ENCODE results near the gene IL1RL1. TPM values are rescaled to one million over a fixed set of nuclear protein-coding genes. Genes with fewer than 3 reads are reported as not detected.

IL1RL1 gene
- total RNA-seq, 1 experiment from 2014 or later: not detected

GRCh38 chr2:102392942-102393341 lies 81.6 kb downstream of the IL1RL1 start:
- Histone ChIP-seq H3K36me3 (ENCODE audit: insufficient read depth, low read length) (no peaks in the 10 kb centered on the region), H3K27ac (ENCODE audit: low read length) (no peak overlapping the region), H3K9me2 (replicated peaks; ENCODE audit: insufficient read depth, low read length) (no peaks in the 10 kb centered on the region), H3K9ac (ENCODE audit: low read length) (no peak overlapping the region), H4K20me1 (ENCODE audit: insufficient read depth, low read depth, low read length) (no peaks in the 10 kb centered on the region), H3K79me2 (ENCODE audit: low read length) (no peaks in the 10 kb centered on the region), H3K9me3 (ENCODE audit: low read length) (no peaks in the 10 kb centered on the region), H3K27me3 (ENCODE audit: low read length) (no peaks in the 10 kb centered on the region), H3K4me2 (ENCODE audit: low read depth, low read length, poor library complexity, severe bottlenecking) (no peak overlapping the region), H3K4me1 (ENCODE audit: low read length) (no peaks in the 10 kb centered on the region), H2AFZ (ENCODE audit: low read length) (no peak overlapping the region), H3K4me3 (ENCODE audit: low read length) (no peak overlapping the region)
- no peak for DNase-seq

GRCh38 chr2:102396012-102396411 lies 84.6 kb downstream of the IL1RL1 start:
- Histone ChIP-seq H3K9ac (ENCODE audit: low read length) (no peak overlapping the region), H3K9me3 (ENCODE audit: low read length) (no peaks in the 10 kb centered on the region), H4K20me1 (ENCODE audit: insufficient read depth, low read depth, low read length) (no peaks in the 10 kb centered on the region), H3K4me2 (ENCODE audit: low read depth, low read length, poor library complexity, severe bottlenecking) (no peak overlapping the region), H3K4me1 (ENCODE audit: low read length) (no peaks in the 10 kb centered on the region), H3K9me2 (replicated peaks; ENCODE audit: insufficient read depth, low read length) (no peaks in the 10 kb centered on the region), H3K27me3 (ENCODE audit: low read length) (no peaks in the 10 kb centered on the region), H2AFZ (ENCODE audit: low read length) (no peak overlapping the region), H3K27ac (ENCODE audit: low read length) (no peak overlapping the region), H3K4me3 (ENCODE audit: low read length) (no peak overlapping the region), H3K79me2 (ENCODE audit: low read length) (no peaks in the 10 kb centered on the region), H3K36me3 (ENCODE audit: insufficient read depth, low read length) (no peaks in the 10 kb centered on the region)
- DNase-seq: no peak

- Histone ChIP-seq H3K9me2 (replicated peaks; ENCODE audit: insufficient read depth, low read length) (no peaks in the 10 kb centered on the region), H3K9me3 (ENCODE audit: low read length) (no peaks in the 10 kb centered on the region)
Observed at GRCh38 chr2:102397209-102397608, 85.8 kb downstream of the IL1RL1 start.

GRCh38 chr2:102399499-102400141 lies 88.3 kb downstream of the IL1RL1 start:
- no peak overlapping the region for H3K9ac ChIP-seq (ENCODE audit: low read length)
- no peak for DNase-seq

More at GRCh38 chr2:102397209-102397608, 85.8 kb downstream of the IL1RL1 start:
- Histone ChIP-seq H3K27ac (ENCODE audit: low read length) (no peak overlapping the region), H3K4me1 (ENCODE audit: low read length) (no peaks in the 10 kb centered on the region), H4K20me1 (ENCODE audit: insufficient read depth, low read depth, low read length) (no peaks in the 10 kb centered on the region), H2AFZ (ENCODE audit: low read length) (no peak overlapping the region), H3K9ac (ENCODE audit: low read length) (no peak overlapping the region), H3K36me3 (ENCODE audit: insufficient read depth, low read length) (no peaks in the 10 kb centered on the region), H3K27me3 (ENCODE audit: low read length) (no peaks in the 10 kb centered on the region), H3K4me3 (ENCODE audit: low read length) (no peak overlapping the region), H3K79me2 (ENCODE audit: low read length) (no peaks in the 10 kb centered on the region), H3K4me2 (ENCODE audit: low read depth, low read length, poor library complexity, severe bottlenecking) (no peak overlapping the region)
- no peak for DNase-seq

GRCh38 chr2:102401456-102401855 lies 90.1 kb downstream of the IL1RL1 start:
- no peak overlapping the region for H2AFZ ChIP-seq (ENCODE audit: low read length)
- H3K9me2 ChIP-seq (replicated peaks; ENCODE audit: insufficient read depth, low read length): no peaks in the 10 kb centered on the region
- H3K4me1 ChIP-seq (ENCODE audit: low read length): no peaks in the 10 kb centered on the region
- H3K4me2 ChIP-seq (ENCODE audit: low read depth, low read length, poor library complexity, severe bottlenecking): no peak overlapping the region
- no peak overlapping the region for H3K4me3 ChIP-seq (ENCODE audit: low read length)
- no peaks in the 10 kb centered on the region for H3K9me3 ChIP-seq (ENCODE audit: low read length)
- H3K9ac ChIP-seq (ENCODE audit: low read length): no peak overlapping the region
- no peaks in the 10 kb centered on the region for H3K36me3 ChIP-seq (ENCODE audit: insufficient read depth, low read length)
- H4K20me1 ChIP-seq (ENCODE audit: insufficient read depth, low read depth, low read length): no peaks in the 10 kb centered on the region
- H3K27ac ChIP-seq (ENCODE audit: low read length): no peak overlapping the region
- no peaks in the 10 kb centered on the region for H3K79me2 ChIP-seq (ENCODE audit: low read length)
- H3K27me3 ChIP-seq (ENCODE audit: low read length): no peaks in the 10 kb centered on the region
- DNase-seq: no peak

More at GRCh38 chr2:102399499-102400141, 88.3 kb downstream of the IL1RL1 start:
- H3K27ac ChIP-seq (ENCODE audit: low read length): no peak overlapping the region
- H3K4me1 ChIP-seq (ENCODE audit: low read length): no peaks in the 10 kb centered on the region
- H3K4me3 ChIP-seq (ENCODE audit: low read length): no peak overlapping the region
- no peaks in the 10 kb centered on the region for H3K9me2 ChIP-seq (replicated peaks; ENCODE audit: insufficient read depth, low read length)
- H3K9me3 ChIP-seq (ENCODE audit: low read length): no peaks in the 10 kb centered on the region
- H2AFZ ChIP-seq (ENCODE audit: low read length): no peak overlapping the region
- no peaks in the 10 kb centered on the region for H4K20me1 ChIP-seq (ENCODE audit: insufficient read depth, low read depth, low read length)
- H3K79me2 ChIP-seq (ENCODE audit: low read length): no peaks in the 10 kb centered on the region
- H3K4me2 ChIP-seq (ENCODE audit: low read depth, low read length, poor library complexity, severe bottlenecking): no peak overlapping the region
- no peaks in the 10 kb centered on the region for H3K27me3 ChIP-seq (ENCODE audit: low read length)
- no peaks in the 10 kb centered on the region for H3K36me3 ChIP-seq (ENCODE audit: insufficient read depth, low read length)

Other genes with a start within 250 kb of the IL1RL1 start
- not detected in 2 replicates for gene IL1R1, start 168.8 kb upstream of the IL1RL1 start, total RNA-seq (2014; rRNA removed; shearing (Covaris generic); ENCODE audit: low replicate concordance)
- gene IL1RL2, start 124.5 kb upstream of the IL1RL1 start, total RNA-seq (2014; rRNA removed; shearing (Covaris generic); ENCODE audit: low replicate concordance): not detected in 2 replicates
- gene IL18R1, start 44.2 kb downstream of the IL1RL1 start, total RNA-seq (2014; rRNA removed; shearing (Covaris generic); ENCODE audit: low replicate concordance): 0.36 TPM in 1 of 2 replicates, not detected in the other
- gene IL18RAP, start 111.6 kb downstream of the IL1RL1 start, total RNA-seq (2014; rRNA removed; shearing (Covaris generic); ENCODE audit: low replicate concordance): 1.2 and 4.4 TPM in 2 replicates
- gene SLC9A4, start 161.7 kb downstream of the IL1RL1 start, total RNA-seq (2014; rRNA removed; shearing (Covaris generic); ENCODE audit: low replicate concordance): not detected in 2 replicates